Measurements from ENCODE around the gene ST7.
A peak's percentile ranks its signal among the peaks of the same experiment; 100 is the strongest.
"Not testable (repeated sequence)": the region's sequence is repeated elsewhere in the genome, so short reads cannot be mapped to it uniquely, and the experiment has no call there.

ST7 gene

DNA sequence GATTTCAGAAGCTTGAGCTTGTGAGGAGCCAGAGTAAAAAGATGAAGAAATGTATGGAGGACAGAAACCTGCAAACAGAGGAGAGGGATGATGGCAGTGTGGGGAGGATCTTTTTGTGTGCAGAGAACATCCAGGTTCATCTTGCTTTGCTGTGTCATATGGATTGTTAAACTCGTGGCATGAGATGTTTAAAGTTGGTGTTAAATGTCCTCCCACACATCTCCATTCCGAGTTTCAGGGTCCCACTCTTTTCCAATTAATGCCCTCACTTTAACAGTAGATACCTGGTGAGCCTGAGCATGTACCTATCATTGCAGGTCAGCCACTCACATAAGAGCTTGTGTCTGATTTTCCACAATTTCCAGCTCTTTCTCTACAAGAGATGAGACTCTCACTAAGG is 147.7 kb downstream of the ST7 start:
- no peak for DNase-seq

DNA sequence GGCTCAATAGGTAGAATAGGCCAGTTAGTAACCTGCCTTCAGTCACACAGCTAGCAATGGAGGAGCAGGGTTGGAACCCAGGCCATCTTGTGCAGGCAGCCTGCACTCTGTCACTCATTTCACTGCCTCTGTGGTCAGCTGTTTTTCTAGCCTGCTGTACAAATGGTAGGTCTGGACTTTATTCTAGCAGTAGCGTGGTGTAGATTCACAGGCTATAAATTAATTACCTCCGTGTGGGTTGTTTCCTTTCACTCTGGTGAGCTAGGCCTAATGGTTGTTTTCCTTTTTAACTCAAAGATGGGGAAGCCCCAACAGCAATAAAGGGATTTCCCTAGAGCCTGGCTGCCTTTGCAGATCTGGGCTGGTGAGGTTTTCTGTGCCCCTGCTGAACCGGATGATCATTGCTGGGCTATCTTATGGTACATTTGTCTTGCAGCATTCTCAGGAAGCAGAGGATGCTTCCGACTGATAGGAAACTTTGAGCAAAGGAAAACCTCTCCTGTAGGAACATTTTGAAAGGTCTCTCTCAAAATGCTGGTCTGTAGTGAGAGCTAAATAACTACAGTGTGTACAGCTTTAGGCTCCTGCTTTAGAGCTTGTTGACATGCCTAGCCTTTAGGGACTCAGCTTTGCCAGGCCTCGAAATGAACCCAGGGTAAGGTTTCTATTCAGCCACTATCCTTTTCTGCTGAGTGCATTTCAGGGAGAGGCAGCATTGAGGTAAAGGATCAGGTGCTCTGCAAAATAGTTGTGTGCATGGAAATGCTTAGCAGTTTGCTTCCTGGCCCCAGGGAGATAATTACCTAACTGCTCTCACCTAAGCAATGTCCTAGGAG is 157.4 kb downstream of the ST7 start:
- peak; percentile 38 for DNase-seq

DNA sequence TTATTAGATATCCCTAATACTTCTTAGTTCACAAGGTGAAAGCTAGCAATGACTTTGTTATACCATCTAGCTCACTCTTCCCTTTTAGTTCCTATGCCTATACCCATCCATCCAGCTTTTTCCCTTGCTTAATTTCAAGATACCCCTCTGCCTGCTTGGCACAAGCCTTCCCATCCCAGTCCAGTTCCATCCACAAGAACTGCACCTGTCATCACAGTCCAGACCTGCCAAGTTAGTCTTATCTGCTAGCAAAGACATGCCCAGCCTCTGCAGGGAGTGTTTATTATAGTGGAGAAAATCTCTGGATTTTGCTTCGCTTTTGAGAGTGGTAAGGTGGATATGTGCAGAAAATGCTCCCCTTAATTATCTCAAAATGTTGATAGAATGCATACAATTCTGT is 158.2 kb downstream of the ST7 start:
- DNase-seq = no peak

DNA sequence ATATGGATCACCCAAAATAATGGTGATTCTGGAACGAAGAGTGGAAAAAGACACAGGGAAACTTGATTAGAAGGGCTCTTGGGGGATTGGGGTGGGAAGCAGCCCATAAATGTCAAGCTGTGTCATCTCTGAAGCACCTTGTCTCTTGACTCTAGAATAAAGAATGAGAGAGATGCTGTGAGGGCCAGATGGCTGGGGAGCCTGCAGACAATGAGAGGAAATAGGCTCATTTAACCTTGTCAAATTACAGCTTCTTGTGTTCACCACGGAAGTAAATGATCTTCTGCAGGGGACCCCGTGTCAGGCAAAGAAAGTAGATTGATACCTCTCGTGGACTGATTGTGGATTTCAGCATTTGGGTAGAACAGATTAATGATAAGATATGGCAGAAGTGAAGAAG is 159.3 kb downstream of the ST7 start:
- DNase-seq = no peak

DNA sequence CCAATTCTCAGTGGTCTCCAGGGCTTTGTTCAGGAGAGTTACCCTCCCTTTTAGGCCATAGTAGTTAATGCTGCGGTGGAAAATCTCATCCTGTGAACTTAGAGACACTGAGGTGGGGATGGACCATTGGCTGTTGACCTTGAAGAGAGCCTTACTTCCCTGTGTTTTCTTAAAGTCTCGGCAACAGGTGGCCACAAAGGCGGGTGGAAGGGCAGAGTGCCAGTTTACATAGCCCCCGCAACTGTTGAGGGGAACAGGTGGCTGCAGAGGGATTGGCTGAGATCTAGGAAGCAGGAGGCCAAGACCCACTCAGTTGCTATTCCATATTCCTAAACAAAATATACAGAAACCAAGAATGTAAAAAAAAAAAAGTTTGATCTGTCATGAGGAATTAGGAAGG is 160.6 kb downstream of the ST7 start:
- no peak for DNase-seq

DNA sequence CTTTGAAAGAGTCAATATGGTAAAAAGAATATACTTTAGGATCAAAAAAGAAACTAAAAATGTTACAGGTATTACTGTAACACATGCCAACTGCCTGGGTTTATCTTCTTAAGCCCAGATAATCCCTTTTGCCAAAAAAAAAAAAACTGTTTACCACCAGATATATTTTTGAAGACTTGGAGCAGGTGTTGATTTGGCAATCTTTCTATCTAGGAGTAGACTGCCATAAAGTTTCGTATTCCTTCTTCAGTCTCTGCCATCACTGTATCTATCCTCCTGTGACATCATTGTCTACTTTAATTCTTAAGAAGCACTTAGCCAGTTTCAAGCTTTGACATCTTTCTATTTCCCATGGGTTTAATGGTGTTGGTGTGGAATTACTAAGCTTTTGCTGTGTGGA is 161.0 kb downstream of the ST7 start:
- DNase-seq = no peak

DNA sequence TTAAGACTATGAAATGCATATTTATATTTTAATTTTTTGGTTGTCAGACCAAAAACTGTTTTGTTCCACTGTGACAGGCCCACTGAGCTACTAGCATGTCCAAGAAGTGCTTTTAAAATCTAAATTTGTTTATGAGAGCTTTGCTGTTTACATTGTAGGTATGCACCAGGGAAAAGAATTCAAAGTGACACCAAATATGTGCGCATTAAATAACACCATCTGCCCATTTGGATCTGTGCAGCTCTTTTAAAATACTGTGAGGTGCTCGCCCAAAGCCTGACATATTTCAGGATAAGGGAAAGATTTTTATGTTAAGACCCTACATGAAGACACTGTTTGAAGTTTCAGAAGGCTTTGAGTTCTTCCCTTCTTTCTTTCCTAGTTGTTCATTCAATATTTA is 162.9 kb downstream of the ST7 start:
- DNase-seq = no peak

DNA sequence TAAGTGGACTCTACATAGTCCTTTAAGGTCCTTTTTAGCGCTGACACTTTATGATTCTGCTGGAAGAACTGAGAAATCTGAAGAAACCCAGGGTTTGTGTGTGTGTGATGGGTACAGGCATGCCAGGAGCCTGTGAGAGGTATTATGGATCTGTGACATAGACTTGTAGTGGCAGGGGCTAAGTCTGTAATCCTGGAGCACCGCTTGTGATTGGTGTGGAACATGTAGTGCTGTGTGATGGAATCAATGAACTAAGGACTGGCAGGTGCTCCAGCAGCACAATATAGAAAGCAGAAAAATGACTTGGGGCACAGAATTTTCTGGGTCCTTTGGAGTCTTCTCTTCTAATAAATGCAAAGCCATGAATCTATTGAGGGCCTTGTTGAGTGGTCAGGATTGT is 163.9 kb downstream of the ST7 start:
- DNase-seq = no peak

DNA sequence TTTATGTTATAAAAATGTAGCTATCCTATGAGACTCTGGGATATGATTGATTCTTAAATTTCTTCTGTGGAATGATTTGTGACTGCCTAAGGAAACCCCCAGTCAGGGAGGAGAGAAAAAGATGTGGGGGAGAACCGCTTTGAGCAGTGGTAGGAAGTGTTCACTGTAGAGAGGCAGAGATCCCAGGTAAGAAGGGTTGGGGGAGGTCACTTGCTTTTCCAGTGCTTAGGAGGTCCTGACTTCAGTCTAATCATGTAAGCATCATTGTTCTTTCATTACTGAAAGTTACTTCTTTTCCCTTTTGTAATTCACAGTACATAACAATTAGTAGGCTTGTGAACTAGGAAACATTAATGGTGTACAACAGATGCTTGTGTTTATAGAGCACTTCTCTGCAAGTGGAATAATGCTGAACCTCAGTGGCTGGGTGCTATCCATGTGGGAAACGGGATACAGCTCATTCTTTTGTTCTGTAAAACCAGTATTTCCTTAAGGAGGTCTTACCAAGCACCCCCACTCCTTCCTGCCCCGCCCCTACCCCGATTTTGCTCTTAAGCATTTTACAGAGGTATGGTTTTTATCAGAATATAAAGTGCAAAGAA is 165.4 kb downstream of the ST7 start:
- DNase-seq = no peak

DNA sequence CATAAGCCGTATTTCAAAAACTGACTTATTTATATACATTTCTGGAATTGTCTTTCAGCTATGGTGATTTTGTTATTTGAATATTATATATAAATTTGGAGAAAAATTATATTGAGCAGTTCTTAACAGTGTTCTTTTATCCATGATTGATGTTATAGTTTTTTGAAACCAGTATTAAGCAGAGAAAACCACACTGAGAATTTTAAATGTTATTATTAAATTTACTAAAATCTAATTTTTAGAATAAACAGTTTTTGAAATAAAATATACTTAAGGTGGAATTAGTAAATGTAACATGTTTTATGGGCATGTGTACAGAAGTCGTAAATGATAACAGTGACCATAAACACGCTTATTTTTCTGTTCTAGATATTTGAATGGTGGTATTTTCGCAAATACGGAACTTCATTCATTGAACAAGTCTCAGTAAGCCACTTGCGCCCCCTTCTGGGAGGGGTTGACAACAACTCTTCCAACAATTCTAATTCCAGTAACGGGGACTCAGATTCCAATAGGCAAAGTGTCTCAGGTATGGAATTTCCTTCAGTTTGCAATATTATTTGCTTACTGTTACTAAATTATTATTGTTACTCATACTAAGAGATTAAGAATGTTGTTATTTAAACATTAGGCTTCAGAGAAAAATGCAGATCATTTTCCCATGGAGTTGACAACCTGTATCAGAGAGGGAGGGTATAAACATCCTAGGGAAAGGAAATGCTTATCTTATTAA is 166.1 kb downstream of the ST7 start:
- peak; percentile 63 for DNase-seq

DNA sequence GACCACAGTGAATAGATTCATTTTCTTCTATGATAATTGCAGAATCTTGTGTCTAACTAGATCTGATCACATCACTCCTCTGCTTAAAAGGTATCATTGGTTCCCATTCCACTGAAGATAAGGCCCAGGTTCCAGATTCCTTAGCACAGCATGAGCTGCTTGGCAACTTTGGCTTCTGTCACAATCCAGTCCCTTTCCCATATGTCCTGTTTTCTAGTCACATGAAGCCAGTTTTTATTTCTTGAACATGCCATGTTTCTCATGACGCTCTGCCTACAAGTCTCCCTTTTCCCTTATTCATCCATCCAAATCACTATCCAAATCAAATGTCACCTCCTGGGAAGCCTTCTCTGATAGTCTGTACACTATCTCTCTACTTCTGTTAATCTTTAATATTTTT is 167.0 kb downstream of the ST7 start:
- DNase-seq = not testable (repeated sequence)

DNA sequence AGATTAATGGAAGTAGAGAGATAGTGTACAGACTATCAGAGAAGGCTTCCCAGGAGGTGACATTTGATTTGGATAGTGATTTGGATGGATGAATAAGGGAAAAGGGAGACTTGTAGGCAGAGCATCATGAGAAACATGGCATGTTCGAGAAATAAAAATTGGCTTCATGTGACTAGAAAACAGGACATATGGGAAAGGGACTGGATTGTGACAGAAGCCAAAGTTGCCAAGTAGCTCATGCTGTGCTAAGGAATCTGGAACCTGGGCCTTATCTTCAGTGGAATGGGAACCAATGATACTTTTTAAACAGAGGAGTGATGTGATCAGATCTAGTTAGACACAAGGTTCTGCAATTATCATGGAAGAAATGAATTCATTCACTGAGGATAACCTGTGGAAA is 168.7 kb downstream of the ST7 start:
- not testable (repeated sequence) for DNase-seq

DNA sequence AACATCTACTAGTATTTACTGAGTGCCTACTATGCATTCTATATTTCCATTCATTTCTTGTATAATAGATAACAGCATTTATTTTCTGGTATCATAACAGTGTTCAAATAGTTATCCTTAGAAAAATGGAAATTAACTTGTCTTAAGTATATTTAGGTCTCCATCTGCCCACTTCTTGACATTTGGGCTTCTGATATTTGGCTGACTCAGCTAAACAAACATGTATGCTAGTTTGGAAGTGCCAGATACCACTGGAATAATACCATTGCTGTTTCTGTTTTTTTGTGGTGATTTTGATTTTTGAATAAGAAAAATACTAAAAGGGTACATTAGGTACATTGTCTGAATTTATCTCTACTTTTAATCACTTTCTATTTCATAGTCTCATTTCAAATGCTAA is 169.2 kb downstream of the ST7 start:
- DNase-seq = no peak

DNA sequence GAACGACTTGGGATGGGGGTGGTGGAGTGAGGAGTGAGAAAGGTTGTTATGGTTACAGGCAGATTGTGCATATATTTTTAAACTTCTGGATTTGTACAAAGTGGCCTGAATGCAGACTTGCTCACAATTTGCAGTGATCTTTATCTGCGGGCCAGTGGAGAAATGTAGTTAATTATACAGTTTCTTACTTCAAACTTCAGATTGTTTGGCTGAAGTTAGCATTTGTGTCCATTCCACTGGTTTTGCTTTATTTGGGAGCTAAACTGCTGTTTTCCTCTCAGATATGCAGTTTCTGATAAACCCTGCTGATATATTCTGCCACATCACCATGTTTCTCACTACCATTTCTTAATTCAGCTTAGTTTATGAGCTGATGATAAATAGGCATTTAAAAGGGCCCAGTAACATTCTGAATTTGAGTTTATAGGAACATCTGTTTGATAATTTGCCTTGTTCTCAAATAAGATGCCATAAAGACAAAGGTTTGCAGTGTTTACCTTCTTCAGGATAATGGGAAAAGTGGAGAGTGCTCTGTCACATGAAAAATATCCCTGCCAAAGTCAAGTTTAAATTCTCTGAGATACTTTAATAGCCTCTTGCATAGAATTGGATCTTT is 170.1 kb downstream of the ST7 start:
- DNase-seq = no peak

DNA sequence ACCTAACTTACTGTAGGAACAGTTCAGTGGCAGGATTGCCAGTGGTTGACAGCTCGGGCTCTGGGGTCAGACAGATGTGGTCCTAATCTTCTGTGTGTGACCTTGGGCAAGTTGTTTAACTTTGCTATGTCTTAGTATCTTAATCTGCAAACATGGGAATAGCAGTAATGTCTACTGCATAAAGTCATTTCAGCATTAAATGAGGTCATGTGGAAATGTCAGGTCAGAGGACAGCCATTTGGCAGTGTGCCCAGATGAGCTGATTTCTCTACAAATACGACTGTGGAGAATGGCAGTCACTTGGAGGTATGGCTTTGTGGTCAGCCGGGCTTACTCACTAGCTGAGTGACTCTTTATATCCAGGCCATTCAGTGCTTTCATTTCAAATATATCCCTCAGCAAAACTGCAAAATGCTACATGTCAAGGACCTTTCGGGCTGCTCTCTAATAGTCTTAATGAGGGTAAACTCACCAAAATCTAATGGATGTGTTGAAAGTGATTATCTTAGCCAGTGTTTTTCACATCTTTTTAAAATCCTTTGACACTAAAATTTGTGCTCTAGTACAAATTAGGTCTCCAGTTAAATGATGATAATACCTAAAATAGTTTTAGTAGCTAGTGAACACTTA is 171.4 kb downstream of the ST7 start:
- DNase-seq = no peak

DNA sequence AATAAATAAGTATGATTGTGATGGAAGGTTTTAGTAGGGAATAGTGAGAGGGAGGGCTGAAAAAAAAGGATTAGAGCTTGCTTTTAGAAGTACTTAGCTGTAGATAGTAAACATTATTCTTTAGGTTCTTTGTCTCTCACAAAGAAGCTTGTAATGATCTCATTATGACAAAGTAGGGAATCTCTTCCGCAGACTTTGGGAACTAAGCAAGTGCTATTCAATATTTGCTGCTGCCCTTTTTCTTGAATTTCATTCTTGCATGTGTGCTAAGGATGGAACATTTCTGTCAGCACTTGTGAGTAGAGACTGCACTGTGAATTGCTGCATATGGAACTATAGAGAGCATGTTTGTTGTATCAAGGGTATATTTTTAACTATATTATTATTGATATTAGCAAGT is 173.4 kb downstream of the ST7 start:
- DNase-seq = no peak

DNA sequence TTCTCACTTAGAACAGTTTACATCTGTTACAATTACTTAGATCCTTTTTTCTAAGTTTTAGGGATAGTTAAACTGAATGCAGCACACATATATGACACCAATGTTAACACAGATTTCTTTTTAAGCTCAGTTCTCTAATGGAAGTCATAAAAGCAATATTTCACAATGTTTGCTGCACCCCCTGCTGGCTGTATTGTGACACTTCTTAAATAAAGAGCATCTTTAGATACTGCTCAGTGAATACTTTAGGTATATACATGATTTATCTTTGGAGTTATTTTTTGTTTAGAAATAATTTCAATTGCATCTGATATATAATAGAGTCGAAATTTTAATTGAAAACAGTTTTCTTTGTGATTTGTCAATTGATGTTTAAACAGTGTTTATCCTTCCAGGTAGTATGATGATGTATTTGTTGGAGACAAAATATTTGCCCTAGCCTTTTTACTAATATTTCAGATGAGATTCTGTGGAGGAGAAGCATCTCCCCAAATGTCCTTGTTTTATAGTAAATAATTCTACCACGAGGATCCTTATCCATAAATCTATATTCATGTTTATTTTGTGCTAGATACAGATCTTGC is 174.4 kb downstream of the ST7 start:
- peak; percentile 56 for DNase-seq

DNA sequence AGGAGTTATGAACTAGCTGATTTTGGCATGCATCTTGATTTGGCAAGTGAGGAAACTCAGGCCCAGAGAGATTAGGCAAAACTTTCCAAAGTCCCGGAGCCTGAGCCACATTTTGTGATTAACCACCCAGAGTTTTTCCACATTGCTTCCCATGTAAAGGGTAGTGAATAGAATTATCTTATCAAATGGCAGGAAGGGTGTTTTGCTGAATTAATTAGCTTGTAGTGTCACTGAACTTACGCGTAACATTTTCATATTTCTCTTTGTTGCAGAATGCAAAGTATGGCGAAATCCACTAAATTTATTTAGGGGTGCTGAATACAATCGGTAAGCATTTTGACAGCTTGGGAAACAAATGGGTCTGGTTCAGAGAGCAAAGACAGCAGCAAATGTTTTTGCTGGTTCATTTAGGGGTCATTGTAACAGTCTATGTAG is 176.2 kb downstream of the ST7 start:
- no peak for DNase-seq

DNA sequence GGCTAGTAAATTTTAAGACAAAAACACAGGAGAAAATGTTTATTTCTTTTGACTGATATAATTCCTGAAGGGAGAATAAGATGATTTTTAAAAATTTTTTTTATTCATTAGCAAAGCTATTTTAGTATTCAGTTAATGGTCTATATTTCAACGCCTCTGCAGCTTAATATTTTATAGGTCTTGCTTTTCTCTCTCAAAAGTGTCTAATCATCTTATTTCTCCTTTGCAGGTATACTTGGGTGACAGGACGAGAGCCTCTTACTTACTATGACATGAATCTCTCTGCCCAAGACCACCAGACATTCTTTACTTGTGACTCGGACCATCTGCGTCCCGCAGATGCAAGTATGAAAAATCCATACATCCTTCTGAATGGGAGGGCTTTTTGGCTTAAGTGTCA is 177.0 kb downstream of the ST7 start:
- DNase-seq = no peak

DNA sequence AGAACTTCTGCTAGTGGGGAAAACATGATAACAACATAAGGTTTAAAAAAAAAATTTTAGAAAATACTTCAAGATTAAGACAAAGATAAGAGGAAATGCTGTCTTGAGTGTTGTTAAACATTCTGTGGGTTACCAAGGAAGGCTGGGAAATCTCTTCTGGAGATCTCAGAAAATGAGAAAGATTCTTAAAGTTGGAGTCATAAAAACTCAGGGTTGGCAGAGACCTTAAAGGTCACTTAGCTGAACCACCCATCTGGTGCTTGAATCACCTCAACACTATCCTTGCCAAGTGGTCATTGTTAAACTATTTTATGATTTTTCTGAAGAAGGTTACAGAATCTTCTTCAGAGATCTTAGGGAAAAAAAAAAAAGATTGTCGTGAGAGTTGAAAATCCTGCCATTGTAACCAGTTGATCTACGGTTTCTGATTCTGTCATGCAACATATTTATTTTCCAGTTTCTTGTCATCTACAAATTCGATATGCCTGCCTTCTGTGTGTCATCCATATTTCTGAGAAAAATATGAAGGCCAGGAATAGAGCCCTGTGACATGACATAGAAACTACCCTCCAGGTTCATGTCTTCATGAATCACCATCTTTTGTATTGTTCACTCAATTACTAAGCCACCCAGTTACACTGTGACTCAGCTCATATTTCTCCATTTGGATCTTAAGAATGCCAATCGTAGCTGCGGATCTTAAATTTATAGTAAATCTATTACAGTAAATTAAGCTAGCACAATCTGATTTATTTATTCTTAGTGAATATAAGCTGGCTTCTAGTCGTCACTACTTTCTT is 179.2 kb downstream of the ST7 start:
- no peak for DNase-seq

DNA sequence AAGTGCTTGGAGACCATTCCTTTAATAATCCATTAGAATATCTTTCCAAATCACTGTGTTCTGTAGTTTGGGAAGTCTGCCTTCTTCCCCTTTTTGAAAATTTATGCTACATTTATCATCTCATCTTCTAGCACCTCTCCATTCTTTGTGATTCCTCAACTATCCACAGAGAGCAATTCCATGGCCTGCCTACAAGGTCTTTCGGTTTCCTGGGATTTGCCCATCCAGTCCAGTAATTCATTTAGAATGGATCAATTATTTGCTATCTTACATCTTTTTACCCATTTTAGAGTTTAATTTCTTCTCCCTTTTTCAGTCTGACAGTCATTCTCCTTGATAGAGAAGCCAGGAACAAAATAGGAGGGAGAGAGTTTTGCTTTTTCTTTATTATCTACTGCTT is 179.8 kb downstream of the ST7 start:
- no peak for DNase-seq

DNA sequence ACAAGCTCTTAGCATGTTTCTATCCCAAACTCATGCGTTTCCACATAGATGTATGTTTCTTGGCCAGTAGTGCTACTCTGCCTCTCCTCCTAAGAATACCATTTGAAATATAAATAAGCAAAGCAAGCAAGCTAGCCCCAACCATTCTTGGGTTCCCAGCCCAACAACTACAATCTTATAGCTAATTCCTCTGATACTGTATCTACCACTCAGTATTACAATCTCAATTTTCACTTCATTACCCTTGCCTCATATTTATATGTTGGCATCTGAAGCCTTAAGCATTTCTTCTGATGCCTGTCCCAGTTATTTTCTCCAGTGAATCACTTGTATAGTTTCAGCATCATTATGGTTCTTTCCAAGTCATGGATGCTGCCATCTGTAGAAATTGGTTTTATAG is 181.1 kb downstream of the ST7 start:
- no peak for DNase-seq
